Stimulated activated CD8-positive, alpha-beta memory T cell treated with anti-CD3 and anti-CD28 coated beads, Interleukin-7, amount 100 ng/mL, for 48 hours (primary cell): Measurements from ENCODE around the gene TMC2.
"Not testable (repeated sequence)": the region's sequence is repeated elsewhere in the genome, so short reads cannot be mapped to it uniquely, and the experiment has no call there.

Experiments
- DNase-seq, 2 donors: peaks; one replicate each; pipeline ENCODE4 v3.0.0-alpha.2; 2020; ENCODE audit warnings: low read depth in 1 of 2; ENCODE audit errors: extremely low read depth in 1 of 2

Gene TMC2

GRCh38 chr20:2657674-2658073 lies 121.3 kb downstream of the TMC2 start:
- no peak for DNase-seq

DNA sequence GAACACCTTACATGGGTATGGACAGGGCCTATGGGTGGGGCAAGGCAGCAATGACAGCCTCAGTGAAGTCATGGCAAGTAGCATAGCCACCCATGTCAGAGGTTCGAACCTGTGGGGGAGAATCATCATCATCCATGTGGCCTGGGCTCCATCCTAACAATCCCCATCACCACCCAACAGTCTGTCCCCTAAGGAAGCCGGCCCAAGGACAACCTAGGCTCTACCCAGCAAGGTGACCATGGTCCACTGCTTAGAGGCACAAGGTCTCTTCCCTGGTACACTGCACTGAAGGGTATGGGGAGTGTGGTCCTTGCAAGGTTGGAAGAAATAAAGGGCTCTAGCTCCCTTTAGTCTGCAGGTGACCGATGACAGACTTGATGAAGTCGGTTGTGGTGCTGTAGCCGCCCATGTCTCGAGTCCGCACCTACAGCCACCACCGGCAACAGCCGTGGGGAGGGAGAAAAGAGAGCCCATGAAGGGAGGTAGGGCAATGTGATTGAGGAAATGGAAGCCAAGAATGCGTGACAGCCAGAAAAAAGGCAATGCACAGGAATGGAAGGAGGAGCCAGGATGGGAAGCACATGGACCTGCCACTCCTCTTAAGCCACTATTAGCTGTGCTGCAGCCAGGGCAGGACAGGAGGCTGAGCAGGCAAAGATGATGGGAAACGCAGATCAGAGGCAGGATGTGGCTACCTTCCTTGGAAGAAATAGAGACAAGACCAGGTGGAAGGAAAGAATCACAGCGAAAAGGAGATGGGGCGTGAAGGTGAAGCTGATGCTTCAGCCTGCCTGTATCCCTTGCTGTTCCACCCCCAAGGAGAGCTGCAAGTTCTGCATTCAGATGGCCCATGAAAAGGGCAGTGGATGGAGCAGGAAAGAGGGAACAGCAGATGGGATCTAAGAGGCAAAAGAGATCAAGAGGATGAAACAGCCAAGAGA lies 122.3 kb downstream of the TMC2 start:
- no peak for DNase-seq

GRCh38 chr20:2659547-2659946 lies 123.2 kb downstream of the TMC2 start:
- DNase-seq: no peak

- DNase-seq: no peak
Observed at GRCh38 chr20:2663364-2663886, 127.1 kb downstream of the TMC2 start.

DNA sequence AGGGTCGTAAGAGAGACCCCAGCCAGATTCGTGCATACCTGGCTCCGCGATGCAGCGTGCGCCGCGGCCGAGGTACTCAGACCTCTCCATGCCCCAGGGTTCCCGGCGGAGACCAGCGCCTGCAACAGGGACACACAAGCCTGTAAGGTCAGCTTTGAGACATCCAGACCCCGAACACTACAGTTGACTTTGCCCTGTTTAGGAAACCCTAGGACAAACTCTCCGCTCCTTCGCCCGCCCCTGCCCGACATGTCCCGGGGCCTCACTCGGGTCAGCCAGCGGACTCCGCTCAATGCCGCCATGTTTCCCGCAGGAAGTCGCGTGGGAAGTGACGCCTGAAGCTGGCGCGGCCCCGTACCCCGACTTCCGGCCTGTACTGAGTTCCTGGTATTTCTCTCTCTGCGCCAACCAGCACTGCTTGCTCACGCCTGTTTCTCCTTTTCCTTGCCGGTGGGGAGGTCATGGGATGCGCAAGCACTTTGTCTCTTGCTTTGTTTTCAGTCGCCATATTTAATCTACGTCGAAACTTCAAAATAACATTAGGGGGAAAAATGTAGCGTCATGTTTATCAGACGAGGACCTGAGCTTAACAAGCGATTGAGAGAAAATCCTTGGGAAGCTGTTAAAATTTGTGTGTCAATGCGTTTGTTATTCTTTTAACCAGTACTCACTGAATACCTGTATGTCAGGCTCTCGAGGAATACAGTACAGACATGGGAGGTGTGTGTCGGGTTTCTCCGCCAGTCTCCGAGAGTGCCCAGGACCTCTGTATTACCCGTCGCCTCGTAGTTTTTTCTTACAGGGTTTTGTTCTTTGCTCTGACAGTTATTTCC lies 127.7 kb downstream of the TMC2 start, which contains the start of gene IDH3B:
Gene IDH3B (minus strand): TSS at position 330 of the 833 bp plus-strand sequence. CDS start 28 bp downstream, at position 302.
- DNase-seq: peak; percentile 79 to 89

DNA sequence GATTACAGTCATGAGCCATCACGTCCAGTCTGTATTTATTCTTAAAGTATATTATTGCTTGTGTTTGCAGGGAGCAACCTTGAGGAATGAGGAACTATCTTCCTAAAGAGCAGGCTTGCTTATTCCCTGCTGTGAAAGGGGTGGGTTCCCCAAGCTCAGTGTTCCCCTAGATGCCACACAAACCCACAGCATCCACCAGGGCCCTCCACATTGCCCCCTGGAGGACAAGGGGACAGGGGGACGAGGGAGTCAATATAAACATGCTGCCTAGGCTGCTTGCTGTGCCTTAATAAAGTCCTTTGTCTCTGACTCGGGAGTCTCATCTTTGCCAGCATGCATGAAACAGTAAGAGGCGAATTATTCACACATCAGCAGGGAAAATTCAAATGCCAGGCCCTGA lies 135.6 kb downstream of the TMC2 start:
- DNase-seq: no peak

DNA sequence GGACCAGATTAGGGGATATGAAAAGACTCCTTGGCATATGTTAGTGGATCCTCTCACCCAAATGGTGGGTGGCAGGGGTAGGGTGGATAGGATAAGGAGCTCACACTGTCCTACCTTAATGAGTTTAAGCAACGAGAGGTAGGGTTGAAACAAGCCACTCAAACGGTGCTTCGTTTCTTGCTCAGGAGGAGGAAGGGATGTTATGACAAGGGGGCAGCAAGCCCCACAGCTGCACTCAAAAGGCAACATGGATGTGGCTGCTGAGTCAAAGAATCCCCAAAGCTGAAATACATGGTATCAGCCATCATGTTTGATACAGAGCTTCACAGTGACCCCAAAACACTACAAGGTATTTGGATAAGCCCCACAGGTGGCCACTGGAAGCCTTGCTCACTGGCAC lies 136.1 kb downstream of the TMC2 start:
- no peak for DNase-seq

DNA sequence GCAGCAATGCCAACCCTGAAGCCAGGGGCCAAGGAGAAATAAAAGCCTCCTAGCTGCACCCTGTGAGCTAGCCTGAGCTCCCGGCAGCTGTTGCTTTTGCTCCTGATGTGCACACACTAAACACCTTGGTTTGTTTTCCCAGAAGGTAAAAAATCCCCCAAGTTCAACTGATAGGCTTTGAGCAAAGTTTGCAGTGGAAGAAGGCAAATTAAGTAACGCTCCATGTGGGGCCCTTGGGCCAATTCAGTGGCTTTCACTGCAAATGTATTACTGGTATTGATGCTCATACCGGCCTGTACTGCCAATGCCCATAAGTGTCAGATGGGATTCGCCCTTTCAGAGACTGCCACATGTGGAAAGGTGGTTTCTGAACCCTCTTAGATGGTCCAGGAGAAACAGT lies 137.1 kb downstream of the TMC2 start:
- no peak for DNase-seq

DNA sequence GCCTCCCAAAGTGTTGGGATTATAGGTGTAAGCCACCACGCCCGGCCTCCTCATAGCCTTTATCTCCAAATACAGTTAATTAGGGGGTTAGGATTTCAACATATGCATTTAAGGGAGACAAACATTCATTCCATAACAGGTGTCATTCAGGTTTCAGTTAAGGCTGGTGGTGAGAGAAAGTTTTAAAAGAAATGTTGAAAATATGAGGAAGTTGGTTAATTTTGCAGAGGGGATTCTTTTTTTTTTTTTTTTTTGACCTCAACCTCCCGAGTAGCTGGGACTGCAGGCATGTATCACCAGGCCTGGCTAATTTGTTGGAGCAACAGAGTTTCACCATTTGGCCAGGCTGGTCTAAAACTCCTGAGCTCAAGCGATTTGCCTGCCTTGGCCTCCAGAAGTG lies 143.7 kb downstream of the TMC2 start:
- no peak for DNase-seq

- DNase-seq: not testable (repeated sequence)
Observed at GRCh38 chr20:2682040-2682439, 145.7 kb downstream of the TMC2 start.

DNA sequence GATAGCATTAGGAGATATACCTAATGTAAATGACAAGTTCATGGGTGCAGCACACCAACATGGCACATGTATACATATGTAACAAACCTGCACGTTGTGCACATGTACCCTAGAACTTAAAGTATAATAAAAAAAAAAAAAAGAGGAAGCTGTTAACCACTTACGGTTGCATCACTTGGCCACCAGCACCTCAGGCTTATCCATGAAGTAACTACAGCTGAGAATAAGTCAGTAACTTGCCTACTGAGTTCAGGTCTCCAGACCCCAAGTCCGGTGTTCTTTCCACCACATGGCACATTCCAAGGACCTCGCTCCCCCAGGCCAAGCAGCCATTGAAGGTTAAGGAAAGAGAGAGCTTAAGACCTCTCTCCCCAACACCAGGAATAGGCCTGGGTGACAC lies 148.4 kb downstream of the TMC2 start:
- DNase-seq: not testable (repeated sequence)

GRCh38 chr20:2687514-2687913 lies 151.1 kb downstream of the TMC2 start:
- no peak for DNase-seq

- DNase-seq: peak; percentile 57 to 63
Observed at GRCh38 chr20:2688041-2688591, 151.7 kb downstream of the TMC2 start.

DNA sequence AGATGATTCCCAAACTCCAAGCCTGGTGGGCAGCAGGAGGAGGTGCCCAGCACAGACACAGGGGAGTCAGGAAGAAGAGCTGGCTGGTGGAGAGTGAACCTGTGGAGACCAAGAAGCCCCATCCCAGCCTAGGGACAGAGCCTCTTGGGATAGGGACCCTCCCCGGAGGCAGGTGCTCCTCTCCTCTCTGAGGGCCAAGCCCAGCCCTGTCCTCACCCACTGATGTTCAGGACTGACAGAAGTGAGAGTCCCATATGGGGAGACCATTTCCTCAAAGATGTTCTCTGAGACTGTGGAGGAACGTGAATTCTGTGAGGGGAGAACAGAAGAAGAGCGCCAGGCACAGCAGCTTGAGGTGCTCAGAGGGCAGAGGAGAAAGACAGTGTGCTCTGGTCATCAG lies 153.8 kb downstream of the TMC2 start:
- DNase-seq: no peak

DNA sequence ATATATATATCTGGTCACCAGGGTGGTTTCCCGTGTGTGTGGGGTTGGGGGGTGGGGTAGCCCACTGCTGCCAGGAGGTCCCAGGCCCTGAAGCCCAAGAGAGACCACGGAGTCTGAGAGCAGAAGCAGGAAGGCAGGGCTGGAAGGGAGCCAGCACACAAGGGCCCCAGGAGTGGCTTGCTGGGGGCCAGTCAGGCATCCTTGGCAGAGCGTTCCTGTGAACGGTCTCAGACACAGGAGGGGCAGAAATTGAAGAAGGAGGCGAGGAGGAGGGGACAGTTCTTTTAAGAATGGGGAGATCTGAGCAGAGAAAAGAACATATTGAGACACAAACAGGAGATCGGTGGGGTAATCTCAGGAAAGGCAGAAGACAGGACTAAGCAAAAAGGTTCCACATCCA lies 154.3 kb downstream of the TMC2 start:
- DNase-seq: no peak

DNA sequence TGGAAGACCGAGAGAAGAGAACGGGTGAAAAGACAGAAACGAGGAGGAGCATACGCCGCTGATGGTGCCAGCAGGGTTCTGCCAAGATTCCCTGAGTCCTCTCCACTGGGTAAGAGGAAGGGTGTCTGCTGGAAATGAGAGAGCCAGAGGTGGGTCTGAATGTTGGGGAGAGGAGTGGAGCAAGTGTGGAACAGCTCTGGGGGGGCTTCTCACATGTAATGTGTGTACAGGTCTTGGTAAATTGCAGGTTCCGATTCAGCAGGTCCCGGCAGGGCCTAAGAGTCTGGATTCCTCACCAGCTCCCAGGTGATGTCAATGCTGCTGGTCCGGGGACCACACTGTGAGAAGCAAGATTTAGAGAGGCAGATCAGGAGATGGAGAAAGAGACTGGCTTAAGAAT lies 154.8 kb downstream of the TMC2 start:
- no peak for DNase-seq
